GM12864 (cell line): ENCODE results near the gene ALPG.

Source experiments
- DNase-seq: peaks from one replicate; pipeline ENCODE4 v3.0.0-alpha.2; 2011; ENCODE audit warnings: low read depth
- H3K4me3 ChIP-seq: 2 replicates; pipeline ENCODE4 v1.5.1; 2011; ENCODE audit warnings: mild to moderate bottlenecking, low read depth, low read length, control low read depth
- CTCF ChIP-seq: IDR thresholded peaks from 2 replicates; pipeline ENCODE4 v1.5.1; 2011; ENCODE audit warnings: low read depth, mild to moderate bottlenecking, moderate library complexity, low read length, control low read depth, inconsistent platforms; ENCODE audit errors: missing control alignments

ALPG gene

GRCh38 chr2:232457121-232458011, 50.7 kb downstream of the ALPG start:
- DNase-seq, result no peak
- TF ChIP-seq CTCF, result no peak
- no peak overlapping the region for H3K4me3 ChIP-seq

GRCh38 chr2:232458051-232458660, 51.5 kb downstream of the ALPG start:
- no peak overlapping the region for H3K4me3 ChIP-seq
- no peak for DNase-seq
- TF ChIP-seq CTCF, result no peak

GRCh38 chr2:232458661-232459418, 52.2 kb downstream of the ALPG start:
- no peak overlapping the region for H3K4me3 ChIP-seq
- DNase-seq, result no peak
- TF ChIP-seq CTCF, result no peak

- no peak overlapping the region for H3K4me3 ChIP-seq
- no peak for TF ChIP-seq CTCF
- DNase-seq, result no peak
Observed at GRCh38 chr2:232459419-232460035, 52.9 kb downstream of the ALPG start.

GRCh38 chr2:232460171-232460570, 53.5 kb downstream of the ALPG start:
- no peak for DNase-seq
- no peak overlapping the region for H3K4me3 ChIP-seq
- no peak for TF ChIP-seq CTCF
